Endothelial cell of umbilical vein (primary cell): ENCODE results near the gene SPON1.

ENCODE experiments used
- EZH2 ChIP-seq: IDR thresholded peaks from 2 replicates; pipeline ENCODE4 v1.6.1; 2012; ENCODE audit warnings: borderline replicate concordance, low read depth, mild to moderate bottlenecking, moderate library complexity, low read length, inconsistent platforms; ENCODE audit not compliant: severe bottlenecking
- MYC ChIP-seq: IDR thresholded peaks from one replicate; pipeline ENCODE4 v1.6.1; 2011; ENCODE audit warnings: mild to moderate bottlenecking, low read depth, low read length
- POLR2A ChIP-seq: IDR thresholded peaks from 2 replicates; pipeline ENCODE4 v1.6.1; 2012; ENCODE audit warnings: low read depth, mild to moderate bottlenecking, control low read depth, low read length
- TF ChIP-seq, protein P1 (sequence below), 2 donors: IDR thresholded peaks; 1 replicate in 1 of 2; 2 replicates in 1 of 2; pipeline ENCODE4 v1.5.1; 2011; ENCODE audit warnings: low read length in 2 of 2, mild to moderate bottlenecking in 2 of 2, moderate library complexity in 2 of 2, control low read depth in 1 of 2, inconsistent platforms in 1 of 2, low read depth in 1 of 2; ENCODE audit not compliant: insufficient read depth in 1 of 2; ENCODE audit errors: extremely low read depth in 1 of 2

- TF ChIP-seq POLR2A = no peak
- TF ChIP-seq, protein P1, sequence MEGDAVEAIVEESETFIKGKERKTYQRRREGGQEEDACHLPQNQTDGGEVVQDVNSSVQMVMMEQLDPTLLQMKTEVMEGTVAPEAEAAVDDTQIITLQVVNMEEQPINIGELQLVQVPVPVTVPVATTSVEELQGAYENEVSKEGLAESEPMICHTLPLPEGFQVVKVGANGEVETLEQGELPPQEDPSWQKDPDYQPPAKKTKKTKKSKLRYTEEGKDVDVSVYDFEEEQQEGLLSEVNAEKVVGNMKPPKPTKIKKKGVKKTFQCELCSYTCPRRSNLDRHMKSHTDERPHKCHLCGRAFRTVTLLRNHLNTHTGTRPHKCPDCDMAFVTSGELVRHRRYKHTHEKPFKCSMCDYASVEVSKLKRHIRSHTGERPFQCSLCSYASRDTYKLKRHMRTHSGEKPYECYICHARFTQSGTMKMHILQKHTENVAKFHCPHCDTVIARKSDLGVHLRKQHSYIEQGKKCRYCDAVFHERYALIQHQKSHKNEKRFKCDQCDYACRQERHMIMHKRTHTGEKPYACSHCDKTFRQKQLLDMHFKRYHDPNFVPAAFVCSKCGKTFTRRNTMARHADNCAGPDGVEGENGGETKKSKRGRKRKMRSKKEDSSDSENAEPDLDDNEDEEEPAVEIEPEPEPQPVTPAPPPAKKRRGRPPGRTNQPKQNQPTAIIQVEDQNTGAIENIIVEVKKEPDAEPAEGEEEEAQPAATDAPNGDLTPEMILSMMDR (IDR thresholded peaks at IDR 0.05; ENCODE audit: extremely low read depth in 1 of 2, insufficient read depth in 1 of 2, low read depth in 1 of 2, low read length in 2 of 2) = peak; percentile 42 to 62
- no peak for TF ChIP-seq MYC
- TF ChIP-seq EZH2 = no peak
Observed at GRCh38 chr11:14308114-14308896, 345.8 kb downstream of the SPON1 start.
